ENCODE measurements around the gene KLC4.

The KLC4 gene

GRCh38 chr6:43082806-43083655 lies 23.6 kb downstream of the KLC4 start:
- H3K27ac ChIP-seq (ENCODE audit: low read depth, low read length), result no peak overlapping the region

GRCh38 chr6:43086022-43086658 lies 26.7 kb downstream of the KLC4 start:
- no peaks in the 10 kb centered on the region for H3K27me3 ChIP-seq (ENCODE audit: control insufficient read depth, insufficient read depth, low read length)
- H3K4me1 ChIP-seq (ENCODE audit: control insufficient read depth, insufficient read depth, low read length), result peaks cover 41% of the 10 kb centered on the region
- H3K36me3 ChIP-seq (ENCODE audit: control insufficient read depth, insufficient read depth, low read length), result no peaks in the 10 kb centered on the region
- no peak overlapping the region for H3K9ac ChIP-seq (ENCODE audit: low read depth, low read length)
- H3K4me3 ChIP-seq (ENCODE audit: low read depth, low read length), result no peak overlapping the region
- no peaks in the 10 kb centered on the region for H3K9me3 ChIP-seq (ENCODE audit: control insufficient read depth, insufficient read depth, low read length)
- H3K27ac ChIP-seq (ENCODE audit: low read depth, low read length), result no peak overlapping the region

More at GRCh38 chr6:43082806-43083655, 23.6 kb downstream of the KLC4 start:
- no peak overlapping the region for H3K4me3 ChIP-seq (ENCODE audit: low read depth, low read length)
- no peaks in the 10 kb centered on the region for H3K9me3 ChIP-seq (ENCODE audit: control insufficient read depth, insufficient read depth, low read length)
- H3K27me3 ChIP-seq (ENCODE audit: control insufficient read depth, insufficient read depth, low read length), result no peaks in the 10 kb centered on the region
- peaks cover 24% of the 10 kb centered on the region for H3K4me1 ChIP-seq (ENCODE audit: control insufficient read depth, insufficient read depth, low read length)
- no peaks in the 10 kb centered on the region for H3K36me3 ChIP-seq (ENCODE audit: control insufficient read depth, insufficient read depth, low read length)
- no peak overlapping the region for H3K9ac ChIP-seq (ENCODE audit: low read depth, low read length)

- Histone ChIP-seq H3K9ac (ENCODE audit: low read depth, low read length) (no peak overlapping the region), H3K27me3 (ENCODE audit: control insufficient read depth, insufficient read depth, low read length) (no peaks in the 10 kb centered on the region), H3K4me1 (ENCODE audit: control insufficient read depth, insufficient read depth, low read length) (peaks cover 46% of the 10 kb centered on the region), H3K4me3 (ENCODE audit: low read depth, low read length) (0 out of 2 replicates have a peak overlapping the region, but pooled peaks have one; percentile 19), H3K27ac (ENCODE audit: low read depth, low read length) (peak overlapping the region; percentile 97), H3K36me3 (ENCODE audit: control insufficient read depth, insufficient read depth, low read length) (no peaks in the 10 kb centered on the region), H3K9me3 (ENCODE audit: control insufficient read depth, insufficient read depth, low read length) (no peaks in the 10 kb centered on the region)
These were observed 29.2 kb downstream of the KLC4 start for GRCh38 chr6:43088654-43089056.

GRCh38 chr6:43089467-43089866 lies 30.0 kb downstream of the KLC4 start:
- peaks cover 51% of the 10 kb centered on the region for H3K4me1 ChIP-seq (ENCODE audit: control insufficient read depth, insufficient read depth, low read length)
- no peaks in the 10 kb centered on the region for H3K27me3 ChIP-seq (ENCODE audit: control insufficient read depth, insufficient read depth, low read length)
- H3K27ac ChIP-seq (ENCODE audit: low read depth, low read length), result peak overlapping the region; percentile 97
- H3K4me3 ChIP-seq (ENCODE audit: low read depth, low read length), result peak overlapping the region; percentile 48
- H3K9ac ChIP-seq (ENCODE audit: low read depth, low read length), result peak overlapping the region; percentile 58
- H3K36me3 ChIP-seq (ENCODE audit: control insufficient read depth, insufficient read depth, low read length), result no peaks in the 10 kb centered on the region
- no peaks in the 10 kb centered on the region for H3K9me3 ChIP-seq (ENCODE audit: control insufficient read depth, insufficient read depth, low read length)

- Histone ChIP-seq H3K27ac (ENCODE audit: low read depth, low read length) (peak overlapping the region; percentile 97), H3K4me3 (ENCODE audit: low read depth, low read length) (peak overlapping the region; percentile 48), H3K36me3 (ENCODE audit: control insufficient read depth, insufficient read depth, low read length) (no peaks in the 10 kb centered on the region), H3K27me3 (ENCODE audit: control insufficient read depth, insufficient read depth, low read length) (no peaks in the 10 kb centered on the region), H3K4me1 (ENCODE audit: control insufficient read depth, insufficient read depth, low read length) (peaks cover 51% of the 10 kb centered on the region), H3K9ac (ENCODE audit: low read depth, low read length) (peak overlapping the region; percentile 58), H3K9me3 (ENCODE audit: control insufficient read depth, insufficient read depth, low read length) (no peaks in the 10 kb centered on the region)
These were observed 30.6 kb downstream of the KLC4 start for GRCh38 chr6:43089874-43090558.

- peak overlapping the region; percentile 48 for H3K4me3 ChIP-seq (ENCODE audit: low read depth, low read length)
- peak overlapping the region; percentile 97 for H3K27ac ChIP-seq (ENCODE audit: low read depth, low read length)
- H3K36me3 ChIP-seq (ENCODE audit: control insufficient read depth, insufficient read depth, low read length), result no peaks in the 10 kb centered on the region
- H3K9ac ChIP-seq (ENCODE audit: low read depth, low read length), result peak overlapping the region; percentile 61
- H3K4me1 ChIP-seq (ENCODE audit: control insufficient read depth, insufficient read depth, low read length), result peaks cover 54% of the 10 kb centered on the region
- H3K9me3 ChIP-seq (ENCODE audit: control insufficient read depth, insufficient read depth, low read length), result no peaks in the 10 kb centered on the region
- no peaks in the 10 kb centered on the region for H3K27me3 ChIP-seq (ENCODE audit: control insufficient read depth, insufficient read depth, low read length)
These were observed 31.1 kb downstream of the KLC4 start for GRCh38 chr6:43090559-43090956.

GRCh38 chr6:43091020-43091419 lies 31.6 kb downstream of the KLC4 start:
- no peaks in the 10 kb centered on the region for H3K36me3 ChIP-seq (ENCODE audit: control insufficient read depth, insufficient read depth, low read length)
- H3K27me3 ChIP-seq (ENCODE audit: control insufficient read depth, insufficient read depth, low read length), result no peaks in the 10 kb centered on the region
- peak overlapping the region; percentile 97 for H3K27ac ChIP-seq (ENCODE audit: low read depth, low read length)
- H3K4me1 ChIP-seq (ENCODE audit: control insufficient read depth, insufficient read depth, low read length), result peaks cover 59% of the 10 kb centered on the region
- peak overlapping the region; percentile 48 for H3K4me3 ChIP-seq (ENCODE audit: low read depth, low read length)
- H3K9me3 ChIP-seq (ENCODE audit: control insufficient read depth, insufficient read depth, low read length), result no peaks in the 10 kb centered on the region
- H3K9ac ChIP-seq (ENCODE audit: low read depth, low read length), result peak overlapping the region; percentile 61

GRCh38 chr6:43091436-43091991 lies 32.1 kb downstream of the KLC4 start:
- Histone ChIP-seq H3K9me3 (ENCODE audit: control insufficient read depth, insufficient read depth, low read length) (no peaks in the 10 kb centered on the region), H3K4me1 (ENCODE audit: control insufficient read depth, insufficient read depth, low read length) (peaks cover 64% of the 10 kb centered on the region), H3K9ac (ENCODE audit: low read depth, low read length) (no peak overlapping the region), H3K36me3 (ENCODE audit: control insufficient read depth, insufficient read depth, low read length) (no peaks in the 10 kb centered on the region), H3K27me3 (ENCODE audit: control insufficient read depth, insufficient read depth, low read length) (no peaks in the 10 kb centered on the region), H3K4me3 (ENCODE audit: low read depth, low read length) (no peak overlapping the region), H3K27ac (ENCODE audit: low read depth, low read length) (peak overlapping the region; percentile 97)

GRCh38 chr6:43092635-43093034 lies 33.2 kb downstream of the KLC4 start:
- Histone ChIP-seq H3K4me3 (ENCODE audit: low read depth, low read length) (no peak overlapping the region), H3K9me3 (ENCODE audit: control insufficient read depth, insufficient read depth, low read length) (no peaks in the 10 kb centered on the region), H3K27ac (ENCODE audit: low read depth, low read length) (no peak overlapping the region), H3K27me3 (ENCODE audit: control insufficient read depth, insufficient read depth, low read length) (no peaks in the 10 kb centered on the region), H3K36me3 (ENCODE audit: control insufficient read depth, insufficient read depth, low read length) (no peaks in the 10 kb centered on the region), H3K4me1 (ENCODE audit: control insufficient read depth, insufficient read depth, low read length) (peaks cover 68% of the 10 kb centered on the region), H3K9ac (ENCODE audit: low read depth, low read length) (no peak overlapping the region)

GRCh38 chr6:43093436-43094289 lies 34.2 kb downstream of the KLC4 start:
- Histone ChIP-seq H3K27me3 (ENCODE audit: control insufficient read depth, insufficient read depth, low read length) (no peaks in the 10 kb centered on the region), H3K9me3 (ENCODE audit: control insufficient read depth, insufficient read depth, low read length) (no peaks in the 10 kb centered on the region), H3K36me3 (ENCODE audit: control insufficient read depth, insufficient read depth, low read length) (no peaks in the 10 kb centered on the region), H3K4me1 (ENCODE audit: control insufficient read depth, insufficient read depth, low read length) (peaks cover 72% of the 10 kb centered on the region), H3K27ac (ENCODE audit: low read depth, low read length) (no peak overlapping the region), H3K9ac (ENCODE audit: low read depth, low read length) (no peak overlapping the region), H3K4me3 (ENCODE audit: low read depth, low read length) (no peak overlapping the region)

Data from HUES48 (cell line).